ENCODE measurements around the gene MGST1. TPM values are rescaled to one million over a fixed set of nuclear protein-coding genes. Genes with fewer than 3 reads are reported as not detected.

MGST1 gene
- total RNA-seq, 1 donor from 2014 or later = 1.4 TPM

Other genes with a start within 250 kb of the MGST1 start
- not detected in 2 replicates for gene SLC15A5, start 70.0 kb upstream of the MGST1 start, total RNA-seq

All from T-helper 2 cell treated with Interferon-gamma antibody and Interleukin-4, amounts not matched to agents 100 ng/mL and 5 ng/mL, for 36 hours (primary cell).